ENCODE measurements around the gene SMARCD1.
A peak's percentile ranks its signal among the peaks of the same experiment; 100 is the strongest.

The SMARCD1 gene

DNA sequence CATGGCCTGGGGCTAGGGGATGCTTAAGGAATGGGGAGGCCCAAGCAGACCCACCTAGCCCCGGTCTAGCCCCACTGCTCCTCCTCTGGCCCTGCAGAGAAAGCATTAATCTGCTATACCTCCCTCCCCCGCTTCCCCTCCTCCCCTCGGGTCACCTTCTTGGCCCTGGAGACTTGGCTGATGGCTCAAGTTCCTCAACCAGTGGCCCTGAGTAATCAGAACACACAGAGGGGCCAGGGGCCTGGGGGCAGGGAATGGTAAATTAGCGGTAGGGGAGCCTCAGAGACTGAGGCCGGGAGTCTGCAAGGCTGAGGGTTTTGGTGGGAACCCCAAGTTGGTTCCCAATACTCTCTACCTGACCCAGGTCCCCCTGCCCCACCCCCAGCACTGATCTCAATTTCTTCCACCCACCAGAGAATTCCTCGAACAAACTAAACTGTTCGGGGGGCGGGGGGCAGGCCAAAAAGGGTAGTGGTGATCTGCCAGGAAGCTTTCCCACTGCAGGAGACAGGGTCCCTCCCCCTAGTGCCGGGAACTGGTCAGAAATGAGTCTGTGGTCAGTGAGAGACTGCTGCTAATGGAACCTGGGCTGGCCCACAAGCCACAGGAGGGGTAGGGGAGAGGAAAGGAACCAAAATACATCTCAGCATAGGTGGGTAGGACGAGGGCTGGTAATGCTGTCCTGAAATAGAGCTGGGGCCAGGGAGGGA, 12.8 kb upstream of the SMARCD1 start:
- H3K79me2 ChIP-seq (ENCODE audit: insufficient read depth, low read depth): no peaks in the 10 kb centered on the region
- H3K9ac ChIP-seq: no peak overlapping the region
- peaks cover 22% of the 10 kb centered on the region for H3K4me1 ChIP-seq (ENCODE audit: low read depth, poor library complexity, severe bottlenecking)
- H3K27me3 ChIP-seq (ENCODE audit: insufficient read depth, low read depth): no peaks in the 10 kb centered on the region
- no peaks in the 10 kb centered on the region for H4K20me1 ChIP-seq (ENCODE audit: insufficient read depth)
- H3K4me3 ChIP-seq (IDR thresholded peaks at IDR 0.05; ENCODE audit: insufficient read depth, low read depth, low read length): no peak overlapping the region
- no peak overlapping the region for H3K4me2 ChIP-seq
- TF ChIP-seq, protein P1, sequence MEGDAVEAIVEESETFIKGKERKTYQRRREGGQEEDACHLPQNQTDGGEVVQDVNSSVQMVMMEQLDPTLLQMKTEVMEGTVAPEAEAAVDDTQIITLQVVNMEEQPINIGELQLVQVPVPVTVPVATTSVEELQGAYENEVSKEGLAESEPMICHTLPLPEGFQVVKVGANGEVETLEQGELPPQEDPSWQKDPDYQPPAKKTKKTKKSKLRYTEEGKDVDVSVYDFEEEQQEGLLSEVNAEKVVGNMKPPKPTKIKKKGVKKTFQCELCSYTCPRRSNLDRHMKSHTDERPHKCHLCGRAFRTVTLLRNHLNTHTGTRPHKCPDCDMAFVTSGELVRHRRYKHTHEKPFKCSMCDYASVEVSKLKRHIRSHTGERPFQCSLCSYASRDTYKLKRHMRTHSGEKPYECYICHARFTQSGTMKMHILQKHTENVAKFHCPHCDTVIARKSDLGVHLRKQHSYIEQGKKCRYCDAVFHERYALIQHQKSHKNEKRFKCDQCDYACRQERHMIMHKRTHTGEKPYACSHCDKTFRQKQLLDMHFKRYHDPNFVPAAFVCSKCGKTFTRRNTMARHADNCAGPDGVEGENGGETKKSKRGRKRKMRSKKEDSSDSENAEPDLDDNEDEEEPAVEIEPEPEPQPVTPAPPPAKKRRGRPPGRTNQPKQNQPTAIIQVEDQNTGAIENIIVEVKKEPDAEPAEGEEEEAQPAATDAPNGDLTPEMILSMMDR (conservative IDR thresholded peaks at IDR 0.05; ENCODE audit: low read depth, low read length): no peak
- H2AFZ ChIP-seq (ENCODE audit: low read depth): no peak overlapping the region
- H3K36me3 ChIP-seq (ENCODE audit: insufficient read depth): no peaks in the 10 kb centered on the region
- H3K27ac ChIP-seq: no peak overlapping the region

DNA sequence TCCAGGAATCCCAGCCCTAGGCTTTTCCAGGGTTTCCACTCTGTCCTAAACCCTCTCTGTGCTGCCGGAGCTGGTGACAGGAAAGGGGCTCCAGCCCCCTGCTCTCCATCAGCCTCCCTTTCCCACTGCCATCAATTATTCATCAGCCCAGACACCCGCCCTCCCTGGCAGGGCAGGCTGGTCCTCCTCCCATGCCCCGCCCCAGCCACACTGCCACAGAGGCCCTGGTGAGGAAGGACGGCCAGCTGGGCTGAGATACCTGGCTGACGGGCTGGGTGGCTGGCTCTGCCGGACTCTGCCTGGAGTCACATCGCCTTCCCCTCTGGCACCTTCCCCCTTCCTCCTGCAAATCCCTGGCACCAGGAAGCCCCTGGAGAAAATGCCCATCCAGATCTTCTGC, 11.9 kb upstream of the SMARCD1 start:
- Histone ChIP-seq H3K27me3 (ENCODE audit: insufficient read depth, low read depth) (no peaks in the 10 kb centered on the region; the same call in 1 of the 2 replicates), H3K27ac (no peak overlapping the region), H3K4me1 (ENCODE audit: low read depth, poor library complexity, severe bottlenecking) (peaks cover 22% of the 10 kb centered on the region), H3K4me3 (IDR thresholded peaks at IDR 0.05; ENCODE audit: insufficient read depth, low read depth, low read length) (no peak overlapping the region), H3K4me2 (no peak overlapping the region), H3K9ac (no peak overlapping the region), H4K20me1 (ENCODE audit: insufficient read depth) (no peaks in the 10 kb centered on the region), H2AFZ (ENCODE audit: low read depth) (no peak overlapping the region), H3K36me3 (ENCODE audit: insufficient read depth) (no peaks in the 10 kb centered on the region), H3K79me2 (ENCODE audit: insufficient read depth, low read depth) (no peaks in the 10 kb centered on the region)
- TF ChIP-seq, protein P1 (conservative IDR thresholded peaks at IDR 0.05; ENCODE audit: low read depth, low read length): no peak

DNA sequence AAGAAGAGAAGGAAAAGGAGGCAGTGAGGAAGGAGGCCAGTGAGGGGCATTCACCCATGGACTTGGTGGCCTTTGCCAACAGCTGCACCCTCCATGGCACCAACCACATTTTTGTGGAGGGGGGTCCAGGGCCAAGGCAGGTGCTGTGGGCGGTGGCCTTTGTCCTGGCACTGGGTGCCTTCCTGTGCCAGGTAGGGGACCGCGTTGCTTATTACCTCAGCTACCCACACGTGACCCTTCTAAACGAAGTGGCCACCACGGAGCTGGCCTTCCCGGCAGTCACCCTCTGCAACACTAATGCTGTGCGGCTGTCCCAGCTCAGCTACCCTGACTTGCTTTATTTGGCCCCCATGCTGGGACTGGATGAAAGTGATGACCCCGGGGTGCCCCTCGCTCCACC, 11.4 kb upstream of the SMARCD1 start:
- H2AFZ ChIP-seq (ENCODE audit: low read depth): no peak overlapping the region
- H3K4me2 ChIP-seq: no peak overlapping the region
- H3K4me1 ChIP-seq (ENCODE audit: low read depth, poor library complexity, severe bottlenecking): peaks cover 22% of the 10 kb centered on the region
- no peaks in the 10 kb centered on the region; the same call in 1 of the 2 replicates for H3K27me3 ChIP-seq (ENCODE audit: insufficient read depth, low read depth)
- no peak overlapping the region for H3K4me3 ChIP-seq (IDR thresholded peaks at IDR 0.05; ENCODE audit: insufficient read depth, low read depth, low read length)
- H3K79me2 ChIP-seq (ENCODE audit: insufficient read depth, low read depth): no peaks in the 10 kb centered on the region
- TF ChIP-seq, protein P1 (conservative IDR thresholded peaks at IDR 0.05; ENCODE audit: low read depth, low read length): no peak
- no peaks in the 10 kb centered on the region for H4K20me1 ChIP-seq (ENCODE audit: insufficient read depth)
- H3K27ac ChIP-seq: no peak overlapping the region
- H3K36me3 ChIP-seq (ENCODE audit: insufficient read depth): no peaks in the 10 kb centered on the region
- no peak overlapping the region for H3K9ac ChIP-seq

DNA sequence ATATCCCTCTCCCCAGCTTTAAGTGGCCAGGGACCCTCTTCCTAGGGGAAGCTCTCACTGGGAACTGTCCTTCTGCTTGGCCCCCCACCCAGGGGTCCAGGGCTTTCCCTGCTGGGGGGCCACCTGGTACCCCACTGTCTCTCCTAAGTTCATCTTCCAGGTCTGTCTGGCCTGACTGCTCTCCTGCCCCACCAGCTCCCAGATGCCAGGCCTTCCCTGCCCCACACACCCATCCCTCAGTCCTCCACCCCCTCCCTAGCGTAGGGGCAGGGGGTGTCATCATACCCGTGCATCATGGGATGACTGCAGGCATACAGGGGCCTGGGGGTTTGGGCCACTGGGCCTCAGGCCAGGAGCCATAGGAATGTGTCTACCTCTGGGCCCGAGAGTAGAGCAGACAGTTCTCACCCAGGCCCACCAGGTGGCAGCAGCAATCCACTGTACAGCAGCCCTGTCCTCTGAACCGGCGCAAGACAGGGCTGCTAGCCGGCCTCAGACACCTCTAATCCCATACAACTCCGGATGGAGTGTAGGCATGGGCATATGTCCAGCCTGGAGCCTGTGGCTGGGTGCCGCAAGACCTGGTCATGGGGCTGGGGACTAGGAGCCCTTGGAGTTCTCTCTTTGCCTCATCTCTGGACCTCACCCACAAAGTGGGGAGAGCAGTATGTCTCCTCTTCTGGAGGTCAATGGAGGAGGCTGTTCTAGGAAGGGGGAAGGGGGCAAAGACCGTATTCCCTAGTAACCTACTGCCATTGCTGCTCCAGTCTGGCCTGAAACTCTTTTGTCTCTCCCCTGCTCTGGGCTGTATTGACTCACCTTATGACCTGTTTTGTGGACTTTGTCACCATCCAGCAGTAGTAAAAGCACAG, 10.0 kb upstream of the SMARCD1 start:
- no peaks in the 10 kb centered on the region; the same call in 1 of the 2 replicates for H3K27me3 ChIP-seq (ENCODE audit: insufficient read depth, low read depth)
- no peak overlapping the region for H3K27ac ChIP-seq
- TF ChIP-seq, protein P1 (conservative IDR thresholded peaks at IDR 0.05; ENCODE audit: low read depth, low read length): peak; percentile 96
- H3K79me2 ChIP-seq (ENCODE audit: insufficient read depth, low read depth): no peaks in the 10 kb centered on the region
- 0 out of 2 replicates have a peak overlapping the region, but pooled peaks have one; percentile 38 for H2AFZ ChIP-seq (ENCODE audit: low read depth)
- H4K20me1 ChIP-seq (ENCODE audit: insufficient read depth): no peaks in the 10 kb centered on the region
- H3K9ac ChIP-seq: no peak overlapping the region
- H3K4me3 ChIP-seq (IDR thresholded peaks at IDR 0.05; ENCODE audit: insufficient read depth, low read depth, low read length): no peak overlapping the region
- no peak overlapping the region for H3K4me2 ChIP-seq
- H3K36me3 ChIP-seq (ENCODE audit: insufficient read depth): no peaks in the 10 kb centered on the region
- H3K4me1 ChIP-seq (ENCODE audit: low read depth, poor library complexity, severe bottlenecking): peaks cover 18% of the 10 kb centered on the region
